MM.1S (cell line): Measurements from ENCODE around the gene REST.

Source experiments
- CTCF ChIP-seq: fragments of 300-600 bp; sonication (generic); IDR thresholded peaks from 2 replicates; pipeline ENCODE4 v1.5.1; 2016; ENCODE audit warnings: antibody characterized with exemption, low read length, mixed read lengths
- EZH2 ChIP-seq: fragments of 300-600 bp; sonication (generic); optimal IDR thresholded peaks from 2 replicates; pipeline ENCODE3; 2017; ENCODE audit warnings: low read depth, mild to moderate bottlenecking, antibody characterized with exemption, low read length, mixed read lengths

DNA sequence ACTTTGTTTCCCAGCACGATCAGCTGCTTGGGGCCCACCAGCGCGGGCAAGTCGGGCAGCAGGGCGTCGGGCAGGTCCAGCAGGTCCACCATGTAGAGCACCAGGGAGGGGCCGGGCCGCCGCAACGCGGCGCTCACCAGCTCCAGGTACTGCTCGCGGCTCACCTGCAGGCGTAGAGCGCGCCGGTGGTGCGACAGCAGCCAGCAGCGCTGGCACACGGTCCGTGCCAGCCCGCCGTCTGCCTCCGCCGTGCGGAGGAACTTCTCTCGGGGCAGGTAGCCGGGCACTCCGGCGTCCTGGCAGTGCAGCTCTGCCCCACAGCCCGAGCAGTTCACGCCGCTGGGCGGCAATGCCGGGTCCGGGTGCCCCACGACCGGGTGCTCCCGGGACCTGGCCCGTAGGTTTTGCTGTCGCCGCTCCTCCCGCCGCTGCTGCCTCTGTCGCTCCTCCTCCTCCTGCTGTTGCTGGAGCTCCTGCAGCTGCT, 69.2 kb downstream of the REST start:
- TF ChIP-seq CTCF (peak; percentile 19; the same call in 1 of the 2 replicates), EZH2 (no peak)
